Subcutaneous adipose tissue (tissue), 4 donors: ENCODE measurements around the gene AFF3. TPM values are rescaled to one million over a fixed set of nuclear protein-coding genes. Genes with fewer than 3 reads are reported as not detected.

Experiments used
- CTCF ChIP-seq: fragments of 450-650 bp; IDR thresholded peaks from one replicate; pipeline ENCODE4 v1.5.1; 2016; ENCODE audit warnings: low read depth, mild to moderate bottlenecking, control low read depth, antibody characterized with exemption, moderate library complexity
- total RNA-seq, 4 donors: library from RNA; depleted of rRNA; stranded (reverse); fragments of >200 nt; gene quantifications; one replicate each; pipeline ENCODE4 v1.1.0, GENCODE V29; 2016

The AFF3 gene
- total RNA-seq, 4 donors from 2014 or later: 2.5 to 6.2 (median 5.6) TPM

- no peak for TF ChIP-seq CTCF
Observed at GRCh38 chr2:100012561-100012960, 129.8 kb downstream of the AFF3 start.

GRCh38 chr2:100011272-100011731 lies 131.1 kb downstream of the AFF3 start:
- TF ChIP-seq CTCF: no peak

GRCh38 chr2:100010606-100011005 lies 131.8 kb downstream of the AFF3 start:
- no peak for TF ChIP-seq CTCF

GRCh38 chr2:100009743-100010142 lies 132.6 kb downstream of the AFF3 start:
- no peak for TF ChIP-seq CTCF

- TF ChIP-seq CTCF: no peak
Observed at GRCh38 chr2:100008956-100009355, 133.4 kb downstream of the AFF3 start.

- no peak for TF ChIP-seq CTCF
Observed at GRCh38 chr2:100006516-100006915, 135.9 kb downstream of the AFF3 start.

GRCh38 chr2:100004959-100005387 lies 137.4 kb downstream of the AFF3 start:
- TF ChIP-seq CTCF: no peak
